ENCODE data around the gene ARHGEF40.

The ARHGEF40 gene

GRCh38 chr14:21083565-21084325, 13.6 kb downstream of the ARHGEF40 start:
- DNase-seq (ENCODE audit: low spot score) = peak; percentile 53

- no peak for DNase-seq (ENCODE audit: low spot score)
Measured at GRCh38 chr14:21084396-21084795, 14.3 kb downstream of the ARHGEF40 start.

- no peak for DNase-seq (ENCODE audit: low spot score)
Measured at GRCh38 chr14:21084998-21085853, 15.1 kb downstream of the ARHGEF40 start.

- DNase-seq (ENCODE audit: low spot score) = no peak
Measured at GRCh38 chr14:21086908-21087293, 16.8 kb downstream of the ARHGEF40 start.

- peak; percentile 58 for DNase-seq (ENCODE audit: low spot score)
Measured at GRCh38 chr14:21087294-21088091, 17.4 kb downstream of the ARHGEF40 start.

- no peak for DNase-seq (ENCODE audit: low spot score)
Measured at GRCh38 chr14:21088687-21089086, 18.6 kb downstream of the ARHGEF40 start.

GRCh38 chr14:21089271-21089670, 19.2 kb downstream of the ARHGEF40 start:
- DNase-seq (ENCODE audit: low spot score) = no peak

- no peak for DNase-seq (ENCODE audit: low spot score)
Measured at GRCh38 chr14:21089877-21090193, 19.7 kb downstream of the ARHGEF40 start.

GRCh38 chr14:21090194-21090939, 20.3 kb downstream of the ARHGEF40 start:
- DNase-seq (ENCODE audit: low spot score) = no peak

- DNase-seq (ENCODE audit: low spot score) = no peak
Measured at GRCh38 chr14:21090940-21091663, 21.0 kb downstream of the ARHGEF40 start.

GRCh38 chr14:21091821-21092272, 21.7 kb downstream of the ARHGEF40 start:
- peak; percentile 57 for DNase-seq (ENCODE audit: low spot score)

- peak; percentile 90 for DNase-seq (ENCODE audit: low spot score)
Measured at GRCh38 chr14:21092273-21093011, 22.3 kb downstream of the ARHGEF40 start.

GRCh38 chr14:21093018-21093417, 22.9 kb downstream of the ARHGEF40 start:
- peak; percentile 63 for DNase-seq (ENCODE audit: low spot score)

GRCh38 chr14:21093769-21094681, 23.9 kb downstream of the ARHGEF40 start:
- peak; percentile 71 for DNase-seq (ENCODE audit: low spot score)

- DNase-seq (ENCODE audit: low spot score) = no peak
Measured at GRCh38 chr14:21095430-21096205, 25.5 kb downstream of the ARHGEF40 start.

GRCh38 chr14:21096438-21096837, 26.3 kb downstream of the ARHGEF40 start:
- DNase-seq (ENCODE audit: low spot score) = no peak

GRCh38 chr14:21096978-21097635, 27.0 kb downstream of the ARHGEF40 start:
- no peak for DNase-seq (ENCODE audit: low spot score)

- DNase-seq (ENCODE audit: low spot score) = no peak
Measured at GRCh38 chr14:21097636-21098075, 27.6 kb downstream of the ARHGEF40 start.
